HG03558 (cell line): ENCODE results near the gene CDK5R2.

ENCODE experiments used
- ATAC-seq: cut with Tn5 transposase; IDR thresholded peaks from one replicate; pipeline ENCODE4 v1.9.1; 2021; ENCODE audit warnings: moderate number of reproducible peaks; ENCODE audit not compliant: unreplicated experiment; ENCODE audit errors: extremely low read depth

CDK5R2 gene

GRCh38 chr2:218986148-218986761, 26.8 kb downstream of the CDK5R2 start:
- no peak for ATAC-seq

DNA sequence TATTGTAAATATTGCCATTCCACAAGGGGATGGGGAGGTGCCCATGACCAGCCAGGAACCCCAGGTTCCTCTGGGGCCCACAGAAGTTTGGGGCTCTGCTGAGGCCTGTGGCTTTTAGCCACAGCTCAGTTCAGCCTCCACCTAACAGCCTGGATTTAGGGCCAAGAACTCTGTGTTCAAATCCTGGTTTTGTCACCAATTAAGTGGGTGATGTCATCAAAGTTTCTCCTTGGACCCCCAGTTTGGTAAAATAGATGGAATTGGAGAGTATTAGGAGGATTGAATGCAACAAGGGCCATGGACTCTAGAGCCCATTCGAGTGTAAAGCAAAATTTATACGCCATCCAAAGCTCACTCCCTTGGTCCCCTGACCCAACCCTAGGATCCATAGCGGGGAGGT, 28.7 kb downstream of the CDK5R2 start:
- ATAC-seq: no peak

- ATAC-seq: no peak
Measured at GRCh38 chr2:218988650-218989049, 29.2 kb downstream of the CDK5R2 start.

DNA sequence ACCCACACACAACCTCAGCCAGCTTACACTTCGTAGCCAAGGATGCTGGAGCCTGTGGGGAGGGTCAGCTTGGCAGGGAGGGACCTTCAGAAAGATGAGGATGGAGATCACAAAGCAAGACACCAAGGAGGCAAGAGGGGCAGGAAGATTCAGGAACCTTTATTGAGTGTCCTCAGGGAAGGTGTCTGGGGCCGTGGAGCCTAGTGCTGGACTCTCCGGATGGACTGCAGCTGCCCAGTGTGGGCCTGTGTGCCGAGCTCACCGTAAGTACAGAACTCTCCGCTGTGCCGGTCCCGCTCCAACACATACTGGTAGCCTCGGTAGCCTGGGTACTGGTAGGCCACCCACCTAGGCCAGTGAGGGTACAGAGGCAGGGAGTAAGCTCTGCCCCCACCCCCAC, 30.6 kb downstream of the CDK5R2 start:
- ATAC-seq: no peak

GRCh38 chr2:218990612-218991011, 31.1 kb downstream of the CDK5R2 start:
- ATAC-seq: no peak

- no peak for ATAC-seq
Measured at GRCh38 chr2:218991674-218992168, 32.3 kb downstream of the CDK5R2 start.

GRCh38 chr2:218992196-218992595, 32.7 kb downstream of the CDK5R2 start:
- ATAC-seq: no peak

DNA sequence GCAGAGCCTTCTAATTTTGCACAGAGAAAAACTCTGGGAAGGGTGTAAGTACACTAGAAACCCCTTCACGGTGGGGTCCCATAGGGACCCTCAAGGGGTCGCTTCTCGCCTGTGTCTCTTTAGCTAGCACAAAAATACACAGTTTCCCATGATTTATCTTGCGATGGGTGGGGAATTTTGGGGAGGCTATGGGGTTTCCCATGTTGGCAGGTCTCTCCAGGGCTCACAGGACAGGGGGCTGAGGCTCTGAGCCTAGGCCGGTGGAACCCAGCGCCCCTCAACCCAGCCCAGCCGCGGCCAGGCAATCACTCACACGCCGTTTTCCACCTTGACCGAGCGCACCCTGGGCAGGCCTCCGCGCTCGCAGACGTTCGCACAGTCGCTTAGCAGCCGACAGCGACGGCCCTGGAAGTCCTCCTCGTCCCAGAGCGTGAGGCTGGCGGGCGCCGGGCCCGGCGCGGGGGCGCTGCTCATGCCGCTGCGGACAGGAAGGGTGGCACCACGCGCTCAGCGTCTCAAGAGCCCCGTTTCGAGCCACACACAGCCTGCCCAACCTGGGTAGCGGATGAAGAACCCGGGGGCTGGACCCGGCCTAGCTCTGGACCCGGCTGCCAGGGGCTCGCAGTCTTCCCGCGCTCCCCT, 33.4 kb downstream of the CDK5R2 start:
- ATAC-seq: no peak

DNA sequence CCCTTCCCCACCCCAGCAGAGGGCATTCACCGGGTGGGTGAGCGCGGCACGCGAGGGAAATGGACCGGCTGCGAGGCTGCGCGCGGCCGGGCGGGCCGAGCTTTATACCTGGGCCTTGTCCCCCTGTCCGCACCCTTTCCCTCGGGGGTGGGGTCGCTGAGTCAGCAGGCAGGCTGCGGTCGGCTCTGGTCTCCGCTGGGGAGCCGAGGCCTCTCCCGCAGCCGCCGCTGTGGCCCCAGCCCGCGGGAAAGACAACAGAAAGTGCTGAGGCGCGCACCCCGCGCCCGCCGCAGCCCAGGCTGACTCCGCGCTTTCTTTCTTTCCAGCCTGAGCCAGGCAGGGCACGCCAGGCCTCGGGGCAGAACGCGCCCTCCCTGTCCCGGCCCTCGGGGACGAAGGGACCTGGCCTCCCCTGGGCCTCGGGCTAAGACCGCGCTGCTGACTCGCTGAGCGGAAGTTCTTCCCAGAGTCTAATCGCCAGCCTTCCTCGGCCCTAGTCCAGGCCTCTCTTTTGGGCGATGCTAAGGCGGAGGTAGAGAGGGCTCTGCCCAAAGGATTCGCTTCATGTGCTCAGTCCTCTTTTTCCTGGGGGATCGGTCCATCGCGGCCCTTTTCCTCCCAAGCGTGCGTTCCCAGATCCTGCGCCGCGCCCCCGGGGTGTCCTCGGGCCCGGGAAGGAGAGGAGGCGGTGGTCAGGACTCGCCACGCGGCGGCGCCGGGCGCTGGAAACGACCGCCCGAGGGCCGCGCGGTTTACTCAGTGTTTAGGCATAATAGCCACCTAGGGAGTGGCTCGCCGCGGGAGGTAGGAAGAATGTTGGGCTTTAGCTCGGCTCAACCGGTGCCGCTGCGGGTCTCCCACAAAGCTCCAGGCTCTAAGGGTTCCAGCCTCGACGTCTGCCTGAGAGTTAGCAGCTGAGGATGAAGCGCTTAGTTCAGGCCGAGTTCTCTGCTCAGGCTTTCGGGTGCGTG, 34.2 kb downstream of the CDK5R2 start, which contains the start of gene CRYBA2:
CRYBA2 (minus strand) TSS at position 78 of the 971 bp plus-strand sequence. CDS start 246 bp downstream, outside the sequence.
- no peak for ATAC-seq

GRCh38 chr2:218995561-218995960, 36.1 kb downstream of the CDK5R2 start:
- ATAC-seq: no peak

DNA sequence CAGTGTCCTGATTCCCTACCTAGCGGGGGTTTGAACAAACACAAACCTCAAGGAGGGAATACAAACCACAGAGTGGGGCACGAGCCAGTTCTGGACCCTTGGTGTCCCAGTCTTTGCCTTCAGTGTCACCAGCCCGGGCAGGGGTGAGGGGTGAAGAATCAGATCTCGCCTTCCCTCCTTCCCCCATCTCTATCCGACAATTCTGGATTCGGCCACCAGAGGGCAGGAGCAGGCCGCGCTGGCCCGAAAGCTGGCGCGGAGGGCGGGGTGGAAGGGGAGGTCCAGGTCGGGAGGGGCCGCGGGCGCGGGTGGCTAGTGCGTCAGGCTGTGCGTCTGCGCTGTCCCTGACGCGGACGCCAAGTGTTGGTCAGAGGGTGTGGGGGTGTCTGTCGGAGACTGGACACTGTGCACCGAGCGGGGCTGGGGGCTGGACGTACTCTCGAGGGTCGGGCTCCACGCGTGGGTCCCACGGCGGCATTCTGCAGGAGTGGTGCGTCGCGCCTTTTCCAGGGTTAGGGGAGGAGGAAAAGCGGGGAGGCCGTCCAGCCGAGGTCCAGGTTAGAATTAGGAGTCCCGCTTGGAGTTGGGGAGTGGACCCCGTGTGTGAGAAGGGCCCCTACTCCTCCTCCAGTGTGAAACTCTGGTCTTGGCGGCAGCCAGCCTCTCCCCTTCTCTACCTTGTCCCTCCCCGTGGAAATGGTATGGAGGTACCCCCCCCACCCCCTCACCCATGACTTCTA, 36.7 kb downstream of the CDK5R2 start:
- no peak for ATAC-seq

DNA sequence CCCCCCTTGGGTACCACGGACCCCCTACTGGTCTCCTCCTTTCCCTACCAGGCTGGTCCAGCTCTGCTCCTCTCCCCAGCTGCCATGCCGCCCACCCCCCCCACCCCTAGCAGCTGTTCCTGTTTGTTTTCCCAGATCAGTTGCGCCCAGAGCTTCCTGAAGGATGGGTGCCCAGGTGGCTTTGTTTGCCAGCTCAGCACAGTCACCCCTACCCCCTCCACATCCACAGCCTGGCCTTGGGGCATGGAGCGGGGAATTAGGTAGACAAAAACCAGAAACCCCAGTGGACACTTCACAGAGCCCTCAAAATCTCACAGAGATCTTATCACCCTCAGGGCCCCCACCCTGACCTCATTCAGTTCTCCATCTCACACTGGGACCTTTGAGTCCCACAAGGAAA, 37.5 kb downstream of the CDK5R2 start:
- ATAC-seq: no peak

DNA sequence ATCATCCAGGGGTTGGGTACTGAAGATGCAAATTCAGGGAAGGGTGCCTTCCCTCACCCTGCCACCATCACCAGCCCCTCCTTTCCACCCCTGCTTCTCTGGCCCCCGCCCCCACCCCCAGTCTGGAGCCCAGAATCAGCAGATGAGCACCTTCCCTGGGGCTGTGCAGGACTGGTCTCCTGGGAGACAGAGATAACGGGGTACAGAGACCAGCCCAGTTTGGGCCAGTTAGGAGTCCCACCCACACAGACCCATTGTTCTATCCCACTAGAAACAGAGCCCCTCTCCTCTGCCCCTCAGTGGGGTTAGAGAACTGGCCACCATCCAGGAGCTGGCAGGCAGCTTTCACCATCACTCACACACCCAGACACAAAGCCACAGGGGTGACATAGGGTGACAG, 38.3 kb downstream of the CDK5R2 start:
- no peak for ATAC-seq

DNA sequence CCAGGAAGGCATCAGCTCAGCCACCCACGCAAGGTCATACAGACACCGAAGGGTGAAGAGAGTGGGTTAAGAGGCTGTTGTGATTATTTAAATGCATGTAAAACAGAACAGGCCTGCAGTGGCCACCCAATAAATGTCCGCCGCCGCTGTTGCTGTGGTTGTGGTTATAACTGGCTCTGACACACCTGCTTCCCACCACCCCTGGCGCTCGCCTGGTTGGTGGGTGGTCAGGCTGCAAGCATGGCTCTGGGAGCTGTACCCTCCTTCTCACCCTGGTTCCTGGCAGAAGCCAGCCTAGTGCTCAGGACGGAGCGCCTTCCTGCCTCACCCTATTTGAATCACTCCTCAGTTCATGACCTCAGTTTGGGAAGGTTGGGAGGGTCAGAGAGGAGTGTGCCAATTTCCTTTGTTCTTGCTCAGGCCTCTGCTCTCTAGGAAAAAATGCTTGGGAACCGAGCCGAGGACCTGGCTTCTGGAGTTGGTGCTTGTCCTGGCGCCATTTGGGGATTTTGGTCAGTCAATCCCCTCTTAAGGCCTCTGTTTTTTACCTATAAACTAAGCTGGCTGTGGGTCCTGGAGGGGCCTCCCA, 39.0 kb downstream of the CDK5R2 start:
- ATAC-seq: no peak

GRCh38 chr2:218999021-218999880, 39.8 kb downstream of the CDK5R2 start:
- ATAC-seq: no peak

DNA sequence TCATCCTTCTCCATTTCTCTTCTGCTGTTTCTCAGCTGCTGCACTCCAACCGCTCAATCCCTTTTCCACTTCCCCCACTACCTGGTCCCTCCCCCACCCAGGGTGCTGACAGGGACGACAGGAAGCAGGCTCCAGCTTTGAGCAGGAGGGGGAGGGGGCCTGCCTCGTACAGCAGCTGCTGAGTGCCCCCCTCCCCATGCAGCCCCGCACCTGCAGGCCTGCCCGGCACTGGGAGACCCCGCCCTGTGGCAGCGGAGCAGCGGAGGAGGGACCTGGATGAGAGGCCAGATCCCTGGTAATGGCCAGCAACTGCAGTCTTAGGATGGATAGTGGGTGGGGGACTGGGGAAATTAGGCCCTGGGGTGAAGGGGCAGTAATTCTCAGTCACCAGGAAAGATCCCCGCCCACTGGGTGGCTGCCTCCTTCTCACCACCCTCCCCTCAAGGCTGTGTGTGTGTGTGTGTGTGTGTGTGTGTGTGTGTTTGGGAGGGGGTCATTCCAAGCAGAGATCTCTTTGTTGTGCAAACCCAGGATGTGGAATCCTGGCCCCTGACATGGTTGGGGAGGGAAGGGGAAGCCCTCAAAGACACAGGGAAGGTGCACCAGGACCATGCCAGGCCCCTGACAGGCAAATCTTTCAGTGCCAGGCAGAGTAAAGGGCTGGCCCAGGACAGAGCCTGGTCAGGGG, 40.6 kb downstream of the CDK5R2 start:
- no peak for ATAC-seq

DNA sequence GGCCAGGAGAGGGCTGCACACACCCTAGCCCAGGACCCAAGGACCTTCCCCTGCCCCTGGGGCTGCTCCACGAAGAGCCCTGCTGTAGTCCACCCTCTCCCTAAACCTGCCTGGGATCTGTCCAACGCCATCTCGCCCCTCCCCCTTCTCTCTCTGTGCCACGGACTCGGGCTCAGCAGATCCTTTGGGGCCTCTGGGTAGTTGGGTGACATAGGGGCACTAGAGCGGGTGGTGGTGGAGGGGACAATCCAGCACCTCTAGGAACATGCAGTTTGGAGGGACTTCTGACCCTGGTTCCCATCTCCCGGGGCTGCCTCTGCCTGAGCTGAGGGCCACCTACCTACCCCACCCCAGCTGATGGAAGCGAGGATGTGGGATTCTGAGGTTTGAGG, 41.1 kb downstream of the CDK5R2 start:
- ATAC-seq: no peak

DNA sequence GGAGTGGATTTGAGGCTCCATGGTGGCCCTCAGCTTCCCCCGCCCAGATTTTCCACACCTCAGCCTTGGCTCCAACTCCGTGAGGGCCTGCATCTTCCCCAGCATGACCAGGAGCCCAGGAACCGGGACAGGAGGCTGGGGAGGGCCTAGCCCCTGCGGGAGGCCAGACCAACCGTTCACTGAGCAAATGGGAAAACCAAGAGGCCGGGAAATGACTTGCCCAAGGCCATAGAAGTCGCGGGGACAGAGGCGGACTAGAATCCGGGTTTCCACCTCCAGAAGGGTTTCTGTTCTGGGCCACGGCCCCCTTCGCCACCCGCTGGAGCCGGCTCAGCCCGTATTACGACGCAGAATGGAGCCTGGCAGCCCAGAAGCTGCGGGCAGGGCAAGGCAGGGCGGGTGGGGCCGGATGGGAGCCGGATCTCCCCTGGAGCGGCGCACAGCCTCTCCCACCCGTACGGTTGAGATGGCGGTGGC, 41.7 kb downstream of the CDK5R2 start:
- ATAC-seq: no peak
